Fibroblast of pulmonary artery (primary cell): ENCODE data around the gene GPR183.

Experiments used
- DNase-seq: peaks from one replicate; pipeline ENCODE4 v3.0.0-alpha.2; 2010; ENCODE audit warnings: low read depth
- H3K4me3 ChIP-seq: replicated peaks from 2 replicates; pipeline ENCODE4 v1.5.1; 2011; ENCODE audit warnings: low read depth, mild to moderate bottlenecking, control low read depth, low read length, moderate library complexity
- CTCF ChIP-seq: IDR thresholded peaks from 2 replicates; pipeline ENCODE4 v1.5.1; 2011; ENCODE audit warnings: mild to moderate bottlenecking, control low read depth, low read length, inconsistent platforms; ENCODE audit errors: missing control alignments

GPR183 gene

GRCh38 chr13:99275093-99275469 lies 32.1 kb downstream of the GPR183 start:
- peak; percentile 44 for DNase-seq
- TF ChIP-seq CTCF, result no peak
- H3K4me3 ChIP-seq, result no peak overlapping the region

DNA sequence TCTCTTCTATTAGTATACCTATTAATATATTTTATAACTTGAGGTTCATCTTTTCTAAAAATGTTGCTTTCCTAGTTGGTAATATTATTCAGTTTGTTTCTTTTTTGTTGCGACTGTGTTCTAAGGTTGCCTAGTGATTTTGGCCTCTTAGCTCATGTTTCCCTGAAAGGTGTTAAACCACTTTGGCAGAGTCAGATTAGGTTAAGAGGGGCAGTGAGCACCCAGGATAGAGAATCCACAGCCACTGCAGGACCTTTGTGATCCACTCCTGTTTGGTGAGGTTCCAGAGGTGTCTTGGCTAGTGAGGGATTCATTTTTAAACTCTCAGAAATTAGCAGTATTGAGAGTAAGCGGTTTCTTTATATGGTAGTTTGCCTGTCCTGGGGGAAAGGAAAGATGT lies 34.1 kb downstream of the GPR183 start:
- TF ChIP-seq CTCF, result no peak
- no peak for DNase-seq
- no peak overlapping the region for H3K4me3 ChIP-seq

DNA sequence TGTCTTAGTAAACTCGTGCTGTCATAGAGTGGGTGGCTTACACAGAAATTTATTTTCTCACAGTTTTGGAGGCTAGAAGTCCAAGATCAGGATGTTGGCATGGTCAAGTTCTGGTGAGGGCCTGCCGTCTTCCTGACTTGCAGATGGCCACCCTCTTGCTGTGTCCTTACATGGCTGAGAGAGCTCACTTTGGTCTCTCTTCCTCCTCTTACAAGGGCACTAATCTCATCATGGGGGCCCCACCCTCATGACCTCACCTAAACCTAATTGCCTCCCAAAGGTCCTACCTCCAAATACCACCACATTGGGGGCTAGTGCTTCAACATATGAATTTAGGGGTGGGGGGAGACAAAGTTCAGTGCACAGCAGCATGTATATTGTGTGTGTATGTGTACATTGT lies 34.7 kb downstream of the GPR183 start:
- no peak overlapping the region for H3K4me3 ChIP-seq
- no peak for TF ChIP-seq CTCF
- DNase-seq, result no peak

DNA sequence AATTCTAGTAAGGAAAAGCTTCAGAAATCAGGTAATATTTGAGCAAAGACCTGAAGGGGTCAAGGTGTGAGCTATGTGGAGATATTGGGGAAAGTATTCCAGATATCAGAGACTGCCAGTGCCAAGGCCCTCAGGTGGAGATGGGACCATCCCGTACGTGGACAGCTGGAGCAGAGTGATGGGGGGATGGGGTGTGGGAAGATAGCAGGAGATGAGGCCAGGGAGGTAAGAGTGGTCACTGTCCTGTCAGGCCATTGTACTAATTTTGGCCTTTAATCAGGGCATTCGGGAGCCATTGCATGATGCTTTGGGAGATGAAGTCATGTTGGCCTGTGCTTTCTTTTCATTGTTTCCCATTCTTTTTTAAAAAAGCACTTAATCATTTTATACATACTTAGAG lies 36.0 kb downstream of the GPR183 start:
- no peak for DNase-seq
- TF ChIP-seq CTCF, result no peak
- H3K4me3 ChIP-seq, result no peak overlapping the region

- DNase-seq, result no peak
- TF ChIP-seq CTCF, result no peak
- H3K4me3 ChIP-seq, result no peak overlapping the region
Observed at GRCh38 chr13:99270518-99270917, 36.7 kb downstream of the GPR183 start.

- DNase-seq, result peak; percentile 80
- H3K4me3 ChIP-seq, result no peak overlapping the region
- peak; percentile 81 for TF ChIP-seq CTCF
Observed at GRCh38 chr13:99269627-99270241, 37.5 kb downstream of the GPR183 start.

- no peak for TF ChIP-seq CTCF
- no peak overlapping the region for H3K4me3 ChIP-seq
- DNase-seq, result no peak
Observed at GRCh38 chr13:99268822-99269221, 38.4 kb downstream of the GPR183 start.
